Testis (tissue), 5 donors: ENCODE data around the gene SMIM10L2A. TPM values are rescaled to one million over a fixed set of nuclear protein-coding genes. Genes with fewer than 3 reads are reported as not detected.

Source experiments
- DNase-seq: peaks from one replicate; pipeline ENCODE4 v3.0.0-alpha.2; 2019
- H3K27ac ChIP-seq, 2 donors: fragments of 200-600 bp; sonication (generic); one replicate each; pipeline ENCODE4 v1.5.1; 2019
- H3K27me3 ChIP-seq: fragments of 200-600 bp; sonication (generic); one replicate; pipeline ENCODE4 v1.5.1; 2019
- H3K36me3 ChIP-seq: fragments of 200-600 bp; sonication (generic); one replicate; pipeline ENCODE4 v1.5.1; 2017; ENCODE audit warnings: low read depth; ENCODE audit errors: missing control alignments
- H3K4me1 ChIP-seq: fragments of 200-600 bp; sonication (generic); one replicate; pipeline ENCODE4 v1.5.1; 2019
- H3K4me3 ChIP-seq, 2 donors: fragments of 200-600 bp; sonication (generic); one replicate each; pipeline ENCODE4 v1.5.1; 2017 to 2019
- H3K9me3 ChIP-seq: fragments of 200-600 bp; sonication (generic); one replicate; pipeline ENCODE4 v1.5.1; 2017
- POLR2A ChIP-seq: fragments of 450-650 bp; IDR thresholded peaks from one replicate; pipeline ENCODE4 v1.6.1; 2017; ENCODE audit warnings: antibody characterized with exemption, mild to moderate bottlenecking, moderate library complexity
- WGBS, 2 donors: methylation state at CpG; one replicate each; pipeline ENCODE4 v1.1.5; 2018; 5-methylcytosine and 5-hydroxymethylcytosine counted together
- intact Hi-C: fragments of 100-400 bp; cut with DNase I; formaldehyde crosslinking; loops from one replicate; pipeline ENCODE4 v1.15.1; 2023; ENCODE audit warnings: low total_unique reads
- long read RNA-seq, 2 donors: transcript quantifications; one replicate each; lab custom pipeline, GENCODE V29; 2026
- polyA plus RNA-seq: library from polyadenylated mRNA; stranded (reverse); fragments of 350-450 nt; fragmentation: Illumina TruSeq; extraction: RNeasy Lipid Tissue Mini Kit (QIAGEN cat#74804); gene quantifications from one replicate; pipeline ENCODE4 v1.2.3, GENCODE V29; 2014; ENCODE audit warnings: low read depth, low replicate concordance; ENCODE audit not compliant: insufficient read depth
- total RNA-seq, 2 donors: library from RNA; depleted of rRNA; stranded (reverse); fragments of >200 nt; gene quantifications; one replicate each; pipeline ENCODE4 v1.2.3, GENCODE V29; 2016
- TF ChIP-seq, protein P1 (sequence below), 3 experiments: fragments of 450-650 bp in 2 of 3; fragments of 200-600 bp in 1 of 3; sonication (generic) in 1 of 3; IDR thresholded peaks; one replicate each; pipeline ENCODE4 v1.5.1; 2016 to 2019; ENCODE audit warnings: antibody characterized with exemption in 3 of 3, mild to moderate bottlenecking in 2 of 3, moderate library complexity in 1 of 3

SMIM10L2A gene
- total RNA-seq = 10 to 100 TPM; 20.5 to 28.0 TPM
- polyA plus RNA-seq = 15.0 TPM
- long read RNA-seq, donor 1, full-length matches to known transcripts = 9 of 9 reads
- long read RNA-seq, donor 1, partial matches to known transcripts = 0 of 9 reads
- long read RNA-seq, donor 1, other reads (novel, unspliced or antisense) = 0 of 9 reads
- long read RNA-seq, donor 2, full-length matches to known transcripts = 7 of 7 reads
- long read RNA-seq, donor 2, partial matches to known transcripts = 0 of 7 reads
- long read RNA-seq, donor 2, other reads (novel, unspliced or antisense) = 0 of 7 reads

DNA sequence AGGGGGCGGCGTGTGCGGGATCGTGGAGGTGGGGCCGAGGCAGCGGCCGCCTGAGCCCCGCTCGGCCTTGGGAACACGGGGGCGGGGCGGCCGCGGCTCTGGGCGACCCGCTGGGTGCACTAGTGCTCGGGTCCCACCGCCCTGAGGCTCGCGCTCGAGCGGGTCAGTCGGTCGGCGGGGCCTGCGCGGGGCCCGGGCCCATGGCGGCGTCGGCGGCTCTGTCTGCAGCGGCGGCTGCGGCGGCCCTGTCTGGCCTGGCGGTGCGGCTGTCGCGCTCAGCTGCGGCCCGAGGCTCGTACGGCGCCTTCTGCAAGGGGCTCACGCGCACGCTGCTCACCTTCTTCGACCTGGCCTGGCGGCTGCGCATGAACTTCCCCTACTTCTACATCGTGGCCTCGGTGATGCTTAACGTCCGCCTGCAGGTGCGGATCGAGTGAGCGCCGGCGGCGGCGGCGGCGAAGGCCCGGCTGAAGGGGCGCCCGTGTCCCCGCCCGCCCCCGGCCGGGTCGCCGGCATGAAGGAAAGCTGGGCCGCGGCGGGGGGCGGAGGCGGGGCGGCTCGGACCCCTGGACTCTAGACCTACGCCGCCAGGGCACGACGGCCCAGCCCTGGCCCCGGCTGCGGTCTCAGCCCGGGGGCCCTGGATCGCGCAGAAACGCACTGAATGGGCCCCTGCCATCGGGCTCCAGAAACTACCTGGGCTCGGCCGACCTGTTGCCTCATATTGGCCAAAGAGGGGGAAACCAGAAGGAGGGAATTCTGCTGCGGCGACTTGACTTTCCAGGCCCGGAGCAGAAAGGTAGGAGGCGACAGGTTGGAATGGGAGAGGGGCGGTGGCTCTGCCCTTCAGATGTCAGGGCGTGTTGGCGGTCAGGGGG, at the start of gene SMIM10L2A:
Gene SMIM10L2A (plus strand): TSS at position 13 of the 878 bp plus-strand sequence. CDS start 188 bp downstream, at position 201.
- H3K36me3 ChIP-seq = no peaks in the 10 kb centered on the region
- H3K9me3 ChIP-seq = no peaks in the 10 kb centered on the region
- no peak for DNase-seq
- H3K4me1 ChIP-seq = no peaks in the 10 kb centered on the region
- TF ChIP-seq, protein P1, sequence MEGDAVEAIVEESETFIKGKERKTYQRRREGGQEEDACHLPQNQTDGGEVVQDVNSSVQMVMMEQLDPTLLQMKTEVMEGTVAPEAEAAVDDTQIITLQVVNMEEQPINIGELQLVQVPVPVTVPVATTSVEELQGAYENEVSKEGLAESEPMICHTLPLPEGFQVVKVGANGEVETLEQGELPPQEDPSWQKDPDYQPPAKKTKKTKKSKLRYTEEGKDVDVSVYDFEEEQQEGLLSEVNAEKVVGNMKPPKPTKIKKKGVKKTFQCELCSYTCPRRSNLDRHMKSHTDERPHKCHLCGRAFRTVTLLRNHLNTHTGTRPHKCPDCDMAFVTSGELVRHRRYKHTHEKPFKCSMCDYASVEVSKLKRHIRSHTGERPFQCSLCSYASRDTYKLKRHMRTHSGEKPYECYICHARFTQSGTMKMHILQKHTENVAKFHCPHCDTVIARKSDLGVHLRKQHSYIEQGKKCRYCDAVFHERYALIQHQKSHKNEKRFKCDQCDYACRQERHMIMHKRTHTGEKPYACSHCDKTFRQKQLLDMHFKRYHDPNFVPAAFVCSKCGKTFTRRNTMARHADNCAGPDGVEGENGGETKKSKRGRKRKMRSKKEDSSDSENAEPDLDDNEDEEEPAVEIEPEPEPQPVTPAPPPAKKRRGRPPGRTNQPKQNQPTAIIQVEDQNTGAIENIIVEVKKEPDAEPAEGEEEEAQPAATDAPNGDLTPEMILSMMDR (IDR thresholded peaks at IDR 0.05) = no peak
- no peak for TF ChIP-seq POLR2A
- no peaks in the 10 kb centered on the region for H3K27me3 ChIP-seq
- intact Hi-C loops = no loop called here
- peak within 1 kb of the TSS; percentile 49 to 55 for H3K4me3 ChIP-seq
- peak within 1 kb of the TSS in 1 of 2 donors; percentile 14 for H3K27ac ChIP-seq
- 30 to 36% methylated on average over 2 to 3 of the region's 100 CpGs for WGBS, 2 donors

DNA sequence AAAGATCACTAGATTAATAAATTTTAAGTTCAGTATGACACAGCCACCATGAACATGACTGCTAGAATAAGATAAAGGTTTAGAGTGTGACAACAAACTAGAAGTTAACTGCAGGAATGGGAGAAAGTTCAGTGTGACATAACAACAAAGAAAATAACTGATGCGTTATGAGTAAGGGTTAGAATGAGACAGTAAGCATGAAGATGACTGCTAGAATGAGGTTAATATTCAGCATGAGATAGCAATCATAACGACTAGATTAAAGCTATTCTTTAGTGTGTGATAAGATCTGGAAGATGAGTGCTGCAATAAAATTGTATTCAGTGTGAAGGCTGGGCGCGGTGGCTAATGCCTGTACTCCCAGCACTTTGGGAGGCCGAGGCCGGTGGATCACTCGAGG, 48.4 kb upstream of the SMIM10L2A start:
- Histone ChIP-seq H3K27ac (no peak overlapping the region), H3K4me3 (no peak overlapping the region), H3K4me1 (no peaks in the 10 kb centered on the region), H3K27me3 (no peaks in the 10 kb centered on the region), H3K36me3 (no peaks in the 10 kb centered on the region), H3K9me3 (no peaks in the 10 kb centered on the region)
- DNase-seq = no peak
- TF ChIP-seq, protein P1 (IDR thresholded peaks at IDR 0.05) = no peak
- intact Hi-C loops = no loop called here
- 87 to 90% methylated on average over 4 to 7 of the region's 7 CpGs for WGBS, 2 donors

DNA sequence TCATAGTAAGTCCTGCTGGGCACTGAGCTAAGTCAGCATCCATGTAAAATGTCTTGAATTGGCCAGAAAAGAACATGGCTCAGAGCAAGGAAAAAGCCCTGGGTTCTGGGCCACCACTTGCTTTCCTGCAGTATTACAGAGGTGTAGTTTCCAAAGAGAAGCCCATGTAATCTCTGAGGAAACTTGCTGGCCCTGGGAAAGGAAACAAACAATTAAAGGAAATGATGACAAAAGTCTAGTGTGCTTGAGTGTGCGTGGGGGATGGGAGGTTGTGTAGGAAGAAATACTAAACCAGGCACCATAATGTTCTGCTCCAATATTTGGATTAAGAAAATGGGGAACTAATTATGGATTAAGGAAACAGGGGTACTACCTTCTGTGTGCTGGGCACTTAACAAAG, 39.5 kb upstream of the SMIM10L2A start:
- Histone ChIP-seq H3K9me3 (no peaks in the 10 kb centered on the region), H3K4me1 (no peaks in the 10 kb centered on the region), H3K36me3 (no peaks in the 10 kb centered on the region), H3K27ac (no peak overlapping the region), H3K27me3 (no peaks in the 10 kb centered on the region), H3K4me3 (no peak overlapping the region)
- TF ChIP-seq, protein P1 (IDR thresholded peaks at IDR 0.05) = no peak
- TF ChIP-seq POLR2A = no peak
- intact Hi-C loops = no loop called here
- 91 to 94% methylated on average over 1 of the region's 1 CpG for WGBS, 2 donors
- DNase-seq = no peak

DNA sequence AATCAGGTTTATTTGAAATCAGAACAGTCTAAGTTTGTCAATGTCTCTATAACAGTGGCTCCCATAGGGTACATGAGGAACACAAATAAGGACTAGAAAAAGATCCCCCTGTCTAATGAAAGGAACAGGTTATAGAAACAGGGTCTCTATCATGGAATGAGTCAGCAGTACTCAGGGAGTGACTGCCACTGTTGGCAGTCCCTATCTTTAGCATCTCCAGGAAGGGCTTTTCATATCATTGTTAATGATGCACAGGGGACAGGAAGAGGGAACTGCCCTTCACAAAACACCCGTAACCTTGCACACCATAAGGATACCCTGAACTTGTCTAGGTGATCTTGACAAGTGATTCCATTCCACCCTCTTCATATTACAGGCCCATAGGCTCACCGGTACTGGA, 38.5 kb upstream of the SMIM10L2A start:
- no peaks in the 10 kb centered on the region for H3K9me3 ChIP-seq
- intact Hi-C loops = no loop called here
- 96% methylated on average over 2 of the region's 2 CpGs; no CpG with 5 or more reads in 1 of the 2 donors for WGBS, 2 donors
- no peak overlapping the region for H3K27ac ChIP-seq
- H3K4me1 ChIP-seq = no peaks in the 10 kb centered on the region
- DNase-seq = no peak
- H3K4me3 ChIP-seq = no peak overlapping the region
- no peak for TF ChIP-seq POLR2A
- TF ChIP-seq, protein P1 (IDR thresholded peaks at IDR 0.05) = no peak
- H3K27me3 ChIP-seq = no peaks in the 10 kb centered on the region
- no peaks in the 10 kb centered on the region for H3K36me3 ChIP-seq
